PC-3 (cell line): ENCODE measurements around the gene CMTM2. TPM values are rescaled to one million over a fixed set of nuclear protein-coding genes. Genes with fewer than 3 reads are reported as not detected.

Experiments
- ATAC-seq: fragments of 200-7000 bp; cut with Tn5 transposase; 2 replicates; pipeline ENCODE4 v1.9.1; 2020; ENCODE audit warnings: mild to moderate bottlenecking, moderate library complexity
- BruUV-seq: library from RNA; stranded (reverse); fragments of 400-500 nt; replicated peaks from 2 replicates; lab custom pipeline; 2021; lab: Mats Ljungman, UMichigan
- CTCF ChIA-PET: fragments of 300-600 bp; sonication (Branson Sonifier 250); formaldehyde crosslinking; loops from one replicate; lab custom pipeline; 2022; ENCODE audit warnings: antibody characterized with exemption; lab: Charles Lee
- POLR2A ChIA-PET: fragments of 300-600 bp; sonication (Branson Sonifier 250); formaldehyde crosslinking; loops from one replicate; lab custom pipeline; 2022; ENCODE audit warnings: antibody characterized with exemption; ENCODE audit not compliant: unreplicated experiment; lab: Charles Lee
- DNase-seq: peaks from one replicate; pipeline ENCODE4 v3.0.0-alpha.2; 2015
- H2AFZ ChIP-seq: fragments of 300-600 bp; sonication (generic); 2 replicates; pipeline ENCODE4 v1.6.0; 2016; ENCODE audit warnings: antibody characterized with exemption, low read length
- H3F3A ChIP-seq: fragments of 300-600 bp; sonication (generic); one replicate; pipeline ENCODE4 v1.6.0; 2017; ENCODE audit warnings: antibody characterized with exemption, low read length, control low read depth, mild to moderate bottlenecking; ENCODE audit not compliant: unreplicated experiment
- H3K27ac ChIP-seq: fragments of 300-600 bp; sonication (generic); 2 replicates; pipeline ENCODE4 v1.5.1; 2016; ENCODE audit warnings: mild to moderate bottlenecking, low read length
- H3K27me3 ChIP-seq: fragments of 300-600 bp; sonication (generic); 2 replicates; pipeline ENCODE4 v1.6.1; 2016; ENCODE audit warnings: low read length, mixed read lengths
- H3K36me3 ChIP-seq: fragments of 300-600 bp; sonication (generic); 2 replicates; pipeline ENCODE4 v1.6.1; 2016; ENCODE audit warnings: low read depth, mixed run types, low read length, mixed read lengths
- H3K4me1 ChIP-seq: fragments of 300-600 bp; sonication (generic); 2 replicates; pipeline ENCODE4 v1.5.1; 2016; ENCODE audit warnings: low read length; ENCODE audit not compliant: insufficient read depth
- H3K4me2 ChIP-seq: fragments of 300-600 bp; sonication (generic); 2 replicates; pipeline ENCODE4 v1.6.0; 2016; ENCODE audit warnings: low read length
- H3K4me3 ChIP-seq: fragments of 300-600 bp; sonication (generic); 2 replicates; pipeline ENCODE4 v1.5.1; 2016; ENCODE audit warnings: mild to moderate bottlenecking, low read length, mixed read lengths
- H3K79me2 ChIP-seq: fragments of 300-600 bp; sonication (generic); 2 replicates; pipeline ENCODE4 v1.6.1; 2017; ENCODE audit warnings: low read length, mixed read lengths
- H3K9ac ChIP-seq: fragments of 300-600 bp; sonication (generic); 2 replicates; pipeline ENCODE4 v1.6.0; 2016; ENCODE audit warnings: mild to moderate bottlenecking, low read length
- H3K9me2 ChIP-seq: fragments of 300-600 bp; sonication (generic); replicated peaks from 2 replicates; pipeline ENCODE4 v1.6.1; 2016; ENCODE audit warnings: mixed run types, low read length, mixed read lengths
- H3K9me3 ChIP-seq: fragments of 300-600 bp; sonication (generic); 2 replicates; pipeline ENCODE4 v1.6.1; 2016; ENCODE audit warnings: low read length, mixed read lengths
- H4K20me1 ChIP-seq: fragments of 300-600 bp; sonication (generic); 2 replicates; pipeline ENCODE4 v1.6.1; 2016; ENCODE audit warnings: low read length, mixed read lengths
- EZH2 ChIP-seq: fragments of 300-600 bp; sonication (generic); IDR thresholded peaks from one replicate; pipeline ENCODE4 v1.6.1; 2017; ENCODE audit warnings: antibody characterized with exemption, mild to moderate bottlenecking, low read length; ENCODE audit not compliant: unreplicated experiment
- EZH2phosphoT487 ChIP-seq: fragments of 300-600 bp; sonication (generic); IDR thresholded peaks from 2 replicates; pipeline ENCODE4 v1.6.1; 2018; ENCODE audit warnings: mild to moderate bottlenecking, antibody characterized with exemption, low read length, borderline replicate concordance
- intact Hi-C: fragments of 100-400 bp; cut with micrococcal nuclease; formaldehyde crosslinking; loops from 2 replicates; pipeline ENCODE4 v1.9.0; 2023
- total RNA-seq: library from RNA; depleted of rRNA; stranded (reverse); fragments of >200 nt; gene quantifications from 2 replicates; pipeline ENCODE4 v1.2.3, GENCODE V29; 2014
- TF ChIP-seq, protein P1 (sequence below): fragments of 300-600 bp; sonication (generic); conservative IDR thresholded peaks from 2 replicates; pipeline ENCODE4 v1.5.1; 2017; ENCODE audit warnings: antibody characterized with exemption, low read depth, mild to moderate bottlenecking, low read length

CMTM2 gene
- total RNA-seq, 1 experiment from 2014 or later = not detected

GRCh38 chr16:66587881-66588600 is 8.8 kb downstream of the CMTM2 start:
- Histone ChIP-seq H3K9me2 (no peaks in the 10 kb centered on the region), H2AFZ (no peak overlapping the region), H3K79me2 (no peaks in the 10 kb centered on the region), H3K4me1 (no peaks in the 10 kb centered on the region), H3K4me2 (no peak overlapping the region), H3K27me3 (no peaks in the 10 kb centered on the region), H3K27ac (no peak overlapping the region), H3K36me3 (no peaks in the 10 kb centered on the region), H3K9ac (no peak overlapping the region), H3K9me3 (no peaks in the 10 kb centered on the region), H3F3A (no peaks in the 10 kb centered on the region), H4K20me1 (no peaks in the 10 kb centered on the region), H3K4me3 (no peak overlapping the region)
- no peak for DNase-seq
- TF ChIP-seq EZH2 = no peak
- TF ChIP-seq EZH2phosphoT487 = no peak
- TF ChIP-seq, protein P1, sequence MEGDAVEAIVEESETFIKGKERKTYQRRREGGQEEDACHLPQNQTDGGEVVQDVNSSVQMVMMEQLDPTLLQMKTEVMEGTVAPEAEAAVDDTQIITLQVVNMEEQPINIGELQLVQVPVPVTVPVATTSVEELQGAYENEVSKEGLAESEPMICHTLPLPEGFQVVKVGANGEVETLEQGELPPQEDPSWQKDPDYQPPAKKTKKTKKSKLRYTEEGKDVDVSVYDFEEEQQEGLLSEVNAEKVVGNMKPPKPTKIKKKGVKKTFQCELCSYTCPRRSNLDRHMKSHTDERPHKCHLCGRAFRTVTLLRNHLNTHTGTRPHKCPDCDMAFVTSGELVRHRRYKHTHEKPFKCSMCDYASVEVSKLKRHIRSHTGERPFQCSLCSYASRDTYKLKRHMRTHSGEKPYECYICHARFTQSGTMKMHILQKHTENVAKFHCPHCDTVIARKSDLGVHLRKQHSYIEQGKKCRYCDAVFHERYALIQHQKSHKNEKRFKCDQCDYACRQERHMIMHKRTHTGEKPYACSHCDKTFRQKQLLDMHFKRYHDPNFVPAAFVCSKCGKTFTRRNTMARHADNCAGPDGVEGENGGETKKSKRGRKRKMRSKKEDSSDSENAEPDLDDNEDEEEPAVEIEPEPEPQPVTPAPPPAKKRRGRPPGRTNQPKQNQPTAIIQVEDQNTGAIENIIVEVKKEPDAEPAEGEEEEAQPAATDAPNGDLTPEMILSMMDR = no peak
- ATAC-seq = no peak
- no TSS peak for BruUV-seq
- POLR2A ChIA-PET = no interaction called here
- CTCF ChIA-PET = no interaction called here
- intact Hi-C loops = no loop called here

- no peak overlapping the region for H3K4me3 ChIP-seq
- TF ChIP-seq, protein P1 = peak; percentile 54
- no peak for TF ChIP-seq EZH2
- H3K79me2 ChIP-seq = no peaks in the 10 kb centered on the region
- H3K4me1 ChIP-seq = no peaks in the 10 kb centered on the region
- intact Hi-C loops = no loop called here
- no peak overlapping the region for H2AFZ ChIP-seq
- BruUV-seq = no TSS peak
- H3F3A ChIP-seq = no peaks in the 10 kb centered on the region
- no peaks in the 10 kb centered on the region for H3K36me3 ChIP-seq
- H3K27me3 ChIP-seq = no peaks in the 10 kb centered on the region
- POLR2A ChIA-PET = no interaction called here
- no peaks in the 10 kb centered on the region for H3K9me3 ChIP-seq
- peak; percentile 60; the same call in 1 of the 2 replicates for ATAC-seq
- CTCF ChIA-PET = interaction anchor here (0.6 to 0.8 kb wide), 2 partner anchors 62 to 182 kb away, joined by 3 read pairs; no protein-coding TSS in a partner anchor
- no peaks in the 10 kb centered on the region for H4K20me1 ChIP-seq
- no peak overlapping the region for H3K4me2 ChIP-seq
- H3K9ac ChIP-seq = no peak overlapping the region
- no peak overlapping the region for H3K27ac ChIP-seq
- no peaks in the 10 kb centered on the region for H3K9me2 ChIP-seq
- peak; percentile 14 for DNase-seq
Observed at GRCh38 chr16:66588981-66589713, 9.9 kb downstream of the CMTM2 start.

- intact Hi-C loops = no loop called here
- Histone ChIP-seq H3K9me2 (no peaks in the 10 kb centered on the region), H3K9ac (no peak overlapping the region), H3K4me2 (no peak overlapping the region), H3K9me3 (no peaks in the 10 kb centered on the region), H4K20me1 (no peaks in the 10 kb centered on the region), H3K36me3 (no peaks in the 10 kb centered on the region), H3K4me1 (no peaks in the 10 kb centered on the region), H3K27ac (no peak overlapping the region), H2AFZ (no peak overlapping the region), H3K79me2 (no peaks in the 10 kb centered on the region), H3K27me3 (no peaks in the 10 kb centered on the region), H3K4me3 (no peak overlapping the region), H3F3A (no peaks in the 10 kb centered on the region)
- TF ChIP-seq, protein P1 = no peak
- no peak for TF ChIP-seq EZH2phosphoT487
- TF ChIP-seq EZH2 = no peak
- ChIA-PET CTCF (no interaction called here), POLR2A (no interaction called here)
- BruUV-seq = no TSS peak
- ATAC-seq (no peak), DNase-seq (no peak)
Observed at GRCh38 chr16:66590322-66590721, 11.1 kb downstream of the CMTM2 start.
